Liver (tissue), 9 donors: Measurements from ENCODE around the gene ZNF540. TPM values are rescaled to one million over a fixed set of nuclear protein-coding genes. Genes with fewer than 3 reads are reported as not detected.

ENCODE experiments used
- DNase-seq: peaks from one replicate; pipeline ENCODE4 v3.0.0-alpha.2; 2017; ENCODE audit warnings: low spot score
- H3K27ac ChIP-seq, 2 donors: one replicate each; pipeline ENCODE4 v1.7.0; 2013; ENCODE audit warnings: inconsistent platforms in 2 of 2, low read length in 2 of 2, control low read depth in 1 of 2, low read depth in 1 of 2, mild to moderate bottlenecking in 1 of 2
- H3K27me3 ChIP-seq, 4 donors: one replicate each; pipeline versions ENCODE4 v1.6.1 to v1.7.0; 2013; ENCODE audit warnings: low read length in 3 of 4, inconsistent platforms in 1 of 4, mild to moderate bottlenecking in 1 of 4, moderate library complexity in 1 of 4; ENCODE audit not compliant: control insufficient read depth in 4 of 4, insufficient read depth in 4 of 4
- H3K36me3 ChIP-seq, 4 donors: one replicate each; pipeline versions ENCODE4 v1.6.1 to v1.7.0; 2013; ENCODE audit warnings: low read length in 3 of 4, mild to moderate bottlenecking in 3 of 4, low read depth in 1 of 4, moderate library complexity in 1 of 4; ENCODE audit not compliant: control insufficient read depth in 4 of 4, insufficient read depth in 3 of 4
- H3K4me1 ChIP-seq, 4 donors: one replicate each; pipeline versions ENCODE4 v1.6.1 to v1.7.0; 2013; ENCODE audit warnings: low read length in 3 of 4, mild to moderate bottlenecking in 3 of 4, moderate library complexity in 1 of 4; ENCODE audit not compliant: control insufficient read depth in 4 of 4, insufficient read depth in 4 of 4
- H3K4me3 ChIP-seq, 3 donors: one replicate each; pipeline versions ENCODE4 v1.6.1 to v1.7.0; 2013; ENCODE audit warnings: low read length in 3 of 3, control low read depth in 1 of 3, low read depth in 1 of 3, mild to moderate bottlenecking in 1 of 3
- H3K9ac ChIP-seq, 2 donors: one replicate each; pipeline ENCODE4 v1.7.0; 2013; ENCODE audit warnings: low read length in 2 of 2, mild to moderate bottlenecking in 2 of 2, moderate library complexity in 2 of 2, control low read depth in 1 of 2, low read depth in 1 of 2
- H3K9me3 ChIP-seq, 4 donors: one replicate each; pipeline versions ENCODE4 v1.6.1 to v1.7.0; 2013; ENCODE audit warnings: low read length in 3 of 4; ENCODE audit not compliant: control insufficient read depth in 4 of 4
- ATF3 ChIP-seq: IDR thresholded peaks from 2 replicates; pipeline ENCODE4 v1.6.1; 2016; ENCODE audit warnings: antibody characterized with exemption
- EGR1 ChIP-seq, 2 donors: IDR thresholded peaks; 2 replicates each; pipeline ENCODE4 v1.6.1; 2016 to 2018; ENCODE audit warnings: antibody characterized with exemption in 2 of 2, low read depth in 2 of 2
- FOXA1 ChIP-seq: IDR thresholded peaks from 2 replicates; pipeline ENCODE4 v1.6.1; 2016; ENCODE audit warnings: antibody characterized with exemption
- FOXA2 ChIP-seq: IDR thresholded peaks from 2 replicates; pipeline ENCODE4 v1.6.1; 2016; ENCODE audit warnings: antibody characterized with exemption
- HNF4A ChIP-seq, 2 donors: conservative IDR thresholded peaks; 2 replicates each; pipeline ENCODE4 v1.6.1; 2016; ENCODE audit warnings: antibody characterized with exemption in 2 of 2, mild to moderate bottlenecking in 2 of 2
- JUND ChIP-seq, 2 donors: IDR thresholded peaks; 2 replicates each; pipeline ENCODE4 v1.6.1; 2016; ENCODE audit warnings: antibody characterized with exemption in 2 of 2
- RAD21 ChIP-seq, 2 donors: IDR thresholded peaks; 2 replicates each; pipeline ENCODE4 v1.6.1; 2016; ENCODE audit warnings: antibody characterized with exemption in 2 of 2, mild to moderate bottlenecking in 2 of 2
- REST ChIP-seq: IDR thresholded peaks from 2 replicates; pipeline ENCODE4 v1.6.1; 2016; ENCODE audit warnings: antibody characterized with exemption, mild to moderate bottlenecking
- SP1 ChIP-seq: IDR thresholded peaks from 2 replicates; pipeline ENCODE4 v1.6.1; 2018; ENCODE audit warnings: antibody characterized with exemption, mild to moderate bottlenecking
- TAF1 ChIP-seq: conservative IDR thresholded peaks from 2 replicates; pipeline ENCODE4 v1.6.1; 2016; ENCODE audit warnings: antibody characterized with exemption, mild to moderate bottlenecking
- YY1 ChIP-seq: IDR thresholded peaks from 2 replicates; pipeline ENCODE4 v1.6.1; 2016; ENCODE audit warnings: antibody characterized with exemption, mild to moderate bottlenecking
- ZBTB33 ChIP-seq: IDR thresholded peaks from 2 replicates; pipeline ENCODE4 v1.6.1; 2016; ENCODE audit warnings: antibody characterized with exemption
- WGBS: extraction: QIAGEN DNeasy Blood & Tissue Kit; methylation state at CpG from one replicate; pipeline ENCODE4 v1.1.7; 2013; 5-methylcytosine and 5-hydroxymethylcytosine counted together
- polyA plus RNA-seq, 2 donors: library from polyadenylated mRNA; stranded (reverse) in 1 of 2; unstranded in 1 of 2; fragments of 200-250 nt in 1 of 2; fragments of >200 nt in 1 of 2; fragmentation: Nextera tagmentation in 1 of 2; extraction: Ambion mirVana in 1 of 2; gene quantifications; one replicate each; pipeline versions ENCODE4 v1.2.1 to v1.2.3, GENCODE V29; 2013 to 2015
- total RNA-seq, 2 donors: library from RNA; depleted of rRNA; stranded (reverse); fragments of >200 nt; gene quantifications; one replicate each; pipeline ENCODE4 v1.2.3, GENCODE V29; 2014
- donor health status: healthy.
- donor health status: healthy.
- donor health status: healthy.
- donor health status: healthy.
- donor health status: healthy.

ZNF540 gene
- total and polyA plus RNA-seq, 4 donors, result 0.33 to 2.0 (median 0.88) TPM

GRCh38 chr19:37583340-37583739 is 11.3 kb upstream of the ZNF540 start:
- H3K36me3 ChIP-seq, result peaks cover 16 to 82% (median 73%) of the 10 kb centered on the region in 4 donors
- TF ChIP-seq REST (no peak), ZBTB33 (no peak), ATF3 (no peak)
- no peaks in the 10 kb centered on the region for H3K4me1 ChIP-seq
- WGBS, result 79% methylated on average over 2 of the region's 2 CpGs
- H3K9me3 ChIP-seq, result peaks cover 47 to 93% (median 77%) of the 10 kb centered on the region in 4 donors
- H3K9ac ChIP-seq, result no peak overlapping the region
- H3K4me3 ChIP-seq, result peak overlapping the region in 2 of 3 donors; percentile 68 to 75
- H3K27me3 ChIP-seq, result no peaks in the 10 kb centered on the region
- DNase-seq, result no peak
- H3K27ac ChIP-seq, result no peak overlapping the region

GRCh38 chr19:37593996-37594303 is 726 bp upstream of the ZNF540 start:
- 3% methylated on average over 9 of the region's 9 CpGs for WGBS
- H3K9ac ChIP-seq, result peak overlapping the region; percentile 41 to 53
- H3K4me1 ChIP-seq, result peaks cover 0 to 10% (median 8%) of the 10 kb centered on the region in 4 donors
- DNase-seq, result no peak
- H3K27ac ChIP-seq, result peak overlapping the region; percentile 94 to 97
- peak overlapping the region; percentile 77 to 95 (median 90) for H3K4me3 ChIP-seq
- no peaks in the 10 kb centered on the region for H3K27me3 ChIP-seq
- H3K36me3 ChIP-seq, result peaks cover 1 to 14% (median 10%) of the 10 kb centered on the region in 4 donors
- peaks cover 10 to 34% (median 14%) of the 10 kb centered on the region in 4 donors for H3K9me3 ChIP-seq
- TF ChIP-seq ZBTB33 (no peak), JUND (IDR thresholded peaks at IDR 0.05) (no peak), FOXA2 (no peak), SP1 (no peak), FOXA1 (no peak), EGR1 (IDR thresholded peaks at IDR 0.05; ENCODE audit: low read depth in 2 of 2) (no peak), HNF4A (conservative IDR thresholded peaks at IDR 0.05) (no peak), RAD21 (IDR thresholded peaks at IDR 0.05) (no peak), REST (no peak), YY1 (no peak), TAF1 (no peak)
